IPS DF 4.7 (cell line): Measurements from ENCODE around the gene SELL.
"Not testable (repeated sequence)": the region's sequence is repeated elsewhere in the genome, so short reads cannot be mapped to it uniquely, and the experiment has no call there.

Experiments
- DNase-seq: peaks from one replicate; pipeline ENCODE4 v3.0.0-alpha.2; 2013; ENCODE audit warnings: low spot score; ENCODE audit errors: extremely low read depth

SELL gene

DNA sequence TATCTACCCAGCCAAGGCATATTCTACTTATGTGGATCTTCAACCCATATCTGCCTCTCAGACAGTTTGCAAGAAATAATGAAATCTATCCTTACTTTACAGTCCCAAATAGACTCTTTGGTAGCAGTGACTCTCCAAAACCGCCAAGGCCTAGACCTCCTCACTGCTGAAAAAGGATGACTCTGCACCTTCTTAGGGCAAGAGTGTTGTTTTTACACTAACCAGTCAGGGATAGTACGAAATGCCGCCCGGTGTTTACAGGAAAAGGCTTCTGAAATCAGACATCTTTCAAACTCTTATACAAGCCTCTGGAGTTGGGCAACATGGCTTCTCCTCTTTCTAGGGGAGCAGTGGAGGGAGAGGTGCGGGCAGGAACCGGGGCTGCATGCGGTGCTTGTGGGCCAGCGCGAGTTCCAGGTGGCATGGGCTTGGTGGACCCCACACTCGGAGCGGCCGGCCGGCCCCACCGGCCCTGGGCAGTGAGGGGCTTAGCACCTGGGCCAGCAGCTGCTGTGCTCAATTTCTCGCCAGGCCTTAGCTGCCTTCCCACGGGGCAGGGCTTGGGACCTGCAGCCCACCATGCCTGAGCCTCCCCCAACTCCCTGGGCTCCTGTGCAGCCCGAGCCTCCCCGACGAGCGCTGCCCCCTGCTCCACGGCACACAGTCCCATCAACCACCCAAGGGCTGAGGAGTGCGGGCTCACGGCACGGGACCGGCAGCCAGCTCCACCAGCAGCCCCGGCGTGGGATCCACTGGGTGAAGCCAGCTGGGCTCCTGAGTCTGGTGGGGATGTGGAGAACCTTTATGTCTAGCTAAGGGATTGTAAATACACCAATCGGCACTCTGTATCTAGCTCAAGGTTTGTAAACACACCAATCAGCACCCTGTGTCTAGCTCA is 43.5 kb downstream of the SELL start:
- not testable (repeated sequence) for DNase-seq

DNA sequence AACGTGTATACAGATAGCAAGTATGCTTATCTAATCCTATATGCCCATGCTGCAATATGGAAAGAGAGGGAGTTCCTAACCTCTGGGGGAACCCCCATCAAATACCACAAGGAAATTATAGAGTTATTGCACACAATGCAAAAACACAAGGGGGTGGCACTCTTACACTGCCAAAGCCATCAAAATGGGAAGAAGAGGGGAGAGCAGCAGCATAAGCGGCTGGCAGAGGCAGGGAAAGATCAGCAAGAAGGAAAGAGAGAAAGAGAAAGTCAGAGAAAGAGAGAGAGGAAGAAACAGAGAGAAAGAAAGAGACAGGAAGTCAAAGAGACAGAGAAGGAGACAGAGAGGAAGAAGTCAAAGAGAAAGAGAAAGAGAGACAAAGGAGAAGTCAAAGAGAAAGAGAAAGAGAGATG is 44.2 kb downstream of the SELL start:
- not testable (repeated sequence) for DNase-seq

DNA sequence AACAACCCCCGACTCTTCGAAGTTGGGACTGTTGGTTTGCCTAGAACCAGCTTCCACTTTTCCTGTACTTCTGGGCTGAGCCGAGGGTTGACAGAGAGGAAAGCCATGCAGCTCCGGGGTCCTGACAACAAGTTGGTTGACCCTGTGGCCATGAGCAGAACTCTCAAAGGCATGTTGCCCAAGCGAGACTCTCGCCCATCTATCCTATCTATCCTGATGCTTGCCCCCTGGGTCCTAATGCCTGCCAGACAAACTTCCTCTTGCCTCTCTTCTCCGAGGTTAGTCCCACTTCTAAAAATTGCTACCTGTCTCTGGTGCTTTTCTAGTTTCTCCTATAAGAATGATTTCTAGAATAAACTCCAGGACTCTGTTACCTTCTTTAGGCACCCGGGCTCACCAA is 48.7 kb downstream of the SELL start:
- DNase-seq = not testable (repeated sequence)

DNA sequence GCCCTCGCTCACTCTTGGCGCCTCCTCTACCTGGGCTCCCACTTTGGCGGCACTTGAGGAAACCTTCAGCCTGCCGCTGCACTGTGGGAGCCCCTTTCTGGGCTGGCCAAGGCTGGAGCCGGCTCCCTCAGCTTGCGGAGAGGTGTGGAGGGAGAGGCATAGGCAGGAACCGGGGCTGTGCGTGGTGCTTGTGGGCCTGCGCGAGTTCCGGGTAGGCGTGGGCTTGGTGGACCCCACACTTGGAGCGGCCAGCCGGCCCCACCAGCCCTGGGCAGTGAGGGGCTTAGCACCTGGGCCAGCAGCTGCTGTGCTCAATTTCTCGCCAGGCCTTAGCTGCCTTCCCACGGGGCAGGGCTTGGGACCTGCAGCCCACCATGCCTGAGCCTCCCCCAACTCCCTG is 50.4 kb downstream of the SELL start:
- DNase-seq = not testable (repeated sequence)

DNA sequence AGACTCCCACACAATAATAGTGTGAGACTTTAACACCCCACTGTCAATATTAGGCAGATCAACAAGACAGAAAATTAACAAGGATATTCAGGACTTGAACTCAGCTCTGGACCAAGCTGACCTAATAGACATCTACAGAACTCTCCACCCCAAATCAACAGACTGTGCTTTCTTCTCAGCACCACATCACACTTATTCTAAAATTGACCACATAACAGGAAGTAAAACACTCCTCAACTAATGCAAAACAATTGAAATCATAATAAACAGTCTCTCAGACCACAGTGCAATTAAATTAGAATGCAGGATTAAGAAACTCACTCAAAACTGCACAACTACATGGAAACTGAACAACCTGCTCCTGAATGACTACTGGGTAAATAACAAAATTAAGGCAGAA is 52.6 kb downstream of the SELL start:
- not testable (repeated sequence) for DNase-seq

DNA sequence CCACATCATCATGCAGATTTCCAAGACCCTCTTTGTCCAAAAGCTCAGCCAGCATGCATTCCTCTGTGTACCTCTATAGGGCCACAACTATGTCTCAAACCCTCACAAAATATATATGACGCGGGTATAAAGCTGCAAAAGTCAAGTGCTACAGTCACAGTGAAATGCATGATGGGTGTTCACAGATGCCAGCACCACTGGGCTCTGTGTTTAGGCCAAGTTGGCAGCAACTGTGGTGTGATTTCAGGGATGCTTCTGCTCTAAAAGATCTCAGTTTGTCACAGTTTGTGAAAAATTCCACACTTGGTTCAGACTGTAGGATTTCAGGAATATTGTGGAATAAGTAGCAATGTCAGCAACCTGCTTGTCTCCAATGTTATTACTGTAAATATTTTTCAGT is 57.5 kb downstream of the SELL start:
- no peak for DNase-seq

DNA sequence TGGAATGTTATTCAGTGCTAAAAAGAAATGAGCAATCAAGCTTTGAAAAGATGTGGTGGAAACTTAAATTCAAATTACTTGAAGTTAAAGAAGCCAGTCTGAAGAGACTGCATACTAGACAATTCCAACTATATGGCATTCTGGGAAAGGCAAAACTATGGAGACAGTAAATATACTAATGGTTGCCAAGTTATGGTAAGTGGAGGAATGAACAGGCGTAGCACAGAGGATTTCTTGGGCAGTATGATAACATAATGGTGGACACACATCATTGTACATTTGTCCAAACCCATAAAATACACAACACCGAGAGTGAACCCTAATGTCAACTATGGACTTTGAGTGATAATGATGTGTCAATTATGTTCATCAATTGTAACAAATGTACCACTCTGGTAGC is 60.4 kb downstream of the SELL start:
- no peak for DNase-seq

DNA sequence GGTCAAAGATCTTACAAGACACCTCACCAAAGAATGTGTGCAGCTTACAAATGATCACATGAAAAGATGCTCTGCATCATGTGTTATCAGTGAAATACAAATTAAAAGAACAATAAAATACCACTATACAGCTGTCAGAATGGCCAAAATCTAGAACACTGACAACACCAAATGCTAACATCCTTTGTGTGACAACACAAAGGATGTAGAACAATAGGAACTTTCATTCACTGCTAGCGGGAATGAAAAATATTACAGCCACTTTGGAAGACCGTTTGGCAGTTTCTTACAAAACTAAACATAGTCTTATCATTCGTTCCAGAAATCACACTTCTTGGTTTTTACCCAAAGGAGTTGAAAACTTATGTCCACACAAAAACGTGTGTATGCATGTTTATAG is 60.9 kb downstream of the SELL start:
- DNase-seq = no peak

DNA sequence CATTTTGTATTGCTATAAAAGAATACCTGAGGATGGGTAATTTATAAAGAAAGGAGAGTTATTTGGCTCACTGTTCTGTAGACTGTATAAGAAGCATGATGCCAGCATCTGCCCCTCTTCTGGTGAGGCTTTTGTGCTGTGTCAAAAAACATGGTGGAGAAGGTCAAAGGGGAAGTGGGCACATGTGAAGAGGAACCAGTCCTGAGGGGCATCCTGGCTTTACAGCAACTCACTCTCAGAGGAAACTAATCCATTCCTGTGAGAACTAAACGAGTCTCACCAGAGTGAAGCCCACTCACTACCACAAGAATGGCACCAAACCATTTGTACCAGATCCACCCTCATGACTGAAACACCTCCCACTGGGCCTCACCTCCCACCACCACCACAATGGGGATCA is 62.7 kb downstream of the SELL start:
- no peak for DNase-seq

DNA sequence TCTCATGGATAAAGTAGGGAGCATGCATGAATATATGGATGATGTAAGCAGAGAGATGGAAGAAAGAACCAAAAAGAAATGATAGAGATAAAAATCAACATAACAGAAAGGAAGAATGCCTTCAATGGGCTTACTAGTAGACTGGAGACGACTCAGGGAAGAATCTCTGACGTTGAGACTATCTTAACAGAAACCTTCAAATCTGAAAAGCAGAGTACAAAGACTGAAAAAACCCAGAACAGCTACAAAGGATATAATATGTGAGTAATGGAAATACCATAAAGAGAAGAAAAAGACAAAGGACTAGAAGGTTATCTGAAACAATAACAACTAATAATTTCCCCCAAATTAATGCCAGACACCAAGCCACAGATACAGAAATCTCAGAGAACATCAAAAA is 63.2 kb downstream of the SELL start:
- DNase-seq = no peak

DNA sequence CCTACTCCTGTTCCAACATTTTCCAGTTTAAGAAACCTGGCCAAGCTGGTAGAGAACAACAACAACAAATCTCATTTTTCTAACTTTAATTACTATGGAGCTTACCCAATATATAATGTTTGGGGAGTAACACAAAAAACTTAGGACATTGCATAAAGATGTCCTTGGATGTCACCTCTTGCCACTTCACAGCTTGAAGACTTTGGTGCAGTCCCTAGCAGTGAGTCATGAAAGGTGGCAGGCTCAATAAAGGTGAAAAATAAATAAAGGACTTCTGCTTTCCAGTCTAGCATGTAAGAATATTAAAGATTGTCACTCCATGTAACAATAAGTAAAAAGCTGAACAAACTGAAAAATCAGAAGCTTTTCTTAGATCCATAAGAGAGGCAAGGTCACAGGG is 63.9 kb downstream of the SELL start:
- DNase-seq = no peak

DNA sequence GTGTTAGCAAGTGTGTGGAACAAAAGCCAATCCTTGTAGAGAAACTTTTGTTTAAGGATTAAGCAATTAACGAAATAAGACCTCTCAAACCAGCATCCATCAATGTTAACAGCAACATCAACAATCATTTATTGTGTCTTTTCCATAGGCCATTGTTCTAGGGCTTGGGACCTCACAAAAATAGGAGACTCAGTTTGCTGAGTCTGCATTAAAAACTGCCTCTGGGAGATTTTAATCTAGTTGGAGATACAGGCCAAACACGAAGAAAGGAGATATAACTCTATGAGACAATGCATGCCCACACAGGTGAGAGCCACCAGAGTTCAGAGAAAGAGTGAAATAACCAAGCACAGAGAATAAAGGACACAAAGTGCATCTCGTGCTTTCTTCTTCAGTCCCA is 67.1 kb downstream of the SELL start:
- DNase-seq = no peak
